Dermis blood vessel endothelial cell (primary cell): ENCODE data around the gene FGF3. TPM values are rescaled to one million over a fixed set of nuclear protein-coding genes. Genes with fewer than 3 reads are reported as not detected.

Experiments
- DNase-seq: peaks from one replicate; pipeline ENCODE4 v3.0.0; 2010
- total RNA-seq: library from RNA; depleted of rRNA; stranded (reverse); fragments of >200 nt; gene quantifications from 2 replicates; pipeline ENCODE4 v1.2.3, GENCODE V29; 2014

The FGF3 gene
- total RNA-seq, 1 donor from 2014 or later: not detected

- DNase-seq: no peak
These were observed 24.3 kb upstream of the FGF3 start for GRCh38 chr11:69843529-69843921.

DNA sequence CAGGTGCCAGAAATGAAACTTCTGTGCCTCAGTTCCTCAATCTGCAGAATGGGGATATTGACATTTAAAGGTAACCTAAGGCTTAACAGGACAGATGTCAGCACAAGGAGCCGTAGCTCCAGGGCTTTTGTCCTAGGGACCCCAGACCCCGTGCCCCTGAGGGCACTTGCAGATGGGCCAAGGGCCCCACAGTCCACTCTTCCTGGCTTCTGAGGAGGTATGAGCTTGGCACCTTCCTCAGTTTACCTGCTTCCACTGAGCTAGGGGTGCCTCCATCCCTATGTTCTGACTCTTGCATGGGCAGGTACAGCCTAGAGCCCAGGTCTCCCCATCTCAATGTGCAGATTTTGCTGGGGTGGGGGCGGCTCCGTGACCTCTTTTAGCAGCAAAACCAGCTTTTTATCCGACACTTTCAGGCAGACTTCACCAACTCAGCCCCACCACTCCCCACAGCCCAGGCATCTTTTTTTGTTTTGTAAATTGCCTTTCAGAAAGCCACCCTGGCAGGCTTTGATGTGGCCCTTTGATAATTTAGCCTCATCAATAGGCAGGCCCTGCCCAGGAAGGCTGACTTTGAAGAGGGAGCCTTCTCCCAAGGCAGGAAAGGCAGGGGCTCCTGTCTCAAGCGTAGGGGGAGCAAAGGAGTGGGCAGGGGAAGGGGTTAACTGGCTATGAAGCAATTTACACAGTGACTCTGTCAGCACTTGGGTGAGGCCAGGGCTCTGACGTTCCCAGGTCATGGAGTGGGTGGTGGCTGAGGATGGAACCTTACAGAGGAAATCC is 23.7 kb upstream of the FGF3 start:
- DNase-seq: no peak

GRCh38 chr11:69841859-69842698 is 22.9 kb upstream of the FGF3 start:
- peak; percentile 37 for DNase-seq

- no peak for DNase-seq
These were observed 22.1 kb upstream of the FGF3 start for GRCh38 chr11:69841170-69841858.

DNA sequence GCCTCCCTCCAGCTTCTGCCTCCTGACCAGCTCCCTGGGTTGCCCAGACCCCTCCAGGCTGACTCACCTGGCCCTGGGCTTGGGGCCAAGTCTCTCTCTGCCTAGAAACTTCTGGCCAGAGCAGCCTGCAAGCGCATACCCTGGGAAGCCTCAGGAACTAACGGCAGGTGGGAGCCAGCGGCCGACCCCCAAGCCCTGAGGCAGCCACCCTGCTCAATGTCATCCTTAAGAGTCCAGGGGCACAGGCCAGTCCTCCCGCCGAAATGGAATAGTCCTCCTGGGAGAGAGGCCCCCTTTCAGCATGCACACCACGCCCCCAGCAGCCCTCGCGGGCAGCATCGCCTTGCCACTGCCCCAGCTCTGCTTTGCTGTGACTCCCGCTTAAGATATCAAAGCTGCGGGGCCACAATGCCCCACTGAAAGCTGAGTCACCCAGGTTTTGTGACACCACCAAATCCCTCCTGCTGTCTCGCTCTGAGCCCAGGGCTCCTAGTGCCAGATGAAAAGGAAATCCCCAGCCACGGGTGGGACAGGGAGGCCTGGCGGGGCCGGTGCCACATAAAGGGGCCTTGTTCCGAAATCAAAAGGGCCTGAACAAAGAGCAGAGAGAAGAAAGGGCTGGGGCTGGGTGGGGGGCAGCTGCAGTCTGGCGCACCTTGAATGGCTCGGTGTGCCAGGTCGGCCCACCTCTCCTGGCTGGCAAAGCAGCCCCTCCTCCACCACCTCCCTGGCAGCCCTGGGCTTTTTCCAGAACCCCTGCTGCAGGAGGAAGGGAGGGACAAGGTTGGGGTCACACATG is 21.4 kb upstream of the FGF3 start:
- DNase-seq: no peak

DNA sequence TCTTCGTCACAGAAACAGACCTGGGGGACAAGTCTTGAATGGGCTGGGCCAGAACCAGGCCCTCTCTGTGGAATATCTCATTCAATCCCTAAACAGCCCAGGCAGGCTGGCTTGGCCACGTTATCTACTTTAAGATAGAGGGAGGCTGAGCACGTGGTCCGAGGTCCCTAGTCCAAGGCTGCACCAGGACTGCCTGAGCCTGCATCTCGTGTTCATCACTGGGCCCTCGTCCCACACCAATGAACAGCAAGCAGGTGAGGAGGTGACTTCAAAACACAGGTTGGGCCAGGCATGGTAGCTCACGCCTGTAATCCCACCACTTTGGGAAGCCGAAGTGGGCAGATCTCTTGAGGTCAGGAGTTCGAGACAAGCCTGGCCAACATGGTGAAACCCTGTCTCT is 20.3 kb upstream of the FGF3 start:
- no peak for DNase-seq

- no peak for DNase-seq
These were observed 18.6 kb upstream of the FGF3 start for GRCh38 chr11:69837791-69838190.

GRCh38 chr11:69836401-69836800 is 17.2 kb upstream of the FGF3 start:
- no peak for DNase-seq

DNA sequence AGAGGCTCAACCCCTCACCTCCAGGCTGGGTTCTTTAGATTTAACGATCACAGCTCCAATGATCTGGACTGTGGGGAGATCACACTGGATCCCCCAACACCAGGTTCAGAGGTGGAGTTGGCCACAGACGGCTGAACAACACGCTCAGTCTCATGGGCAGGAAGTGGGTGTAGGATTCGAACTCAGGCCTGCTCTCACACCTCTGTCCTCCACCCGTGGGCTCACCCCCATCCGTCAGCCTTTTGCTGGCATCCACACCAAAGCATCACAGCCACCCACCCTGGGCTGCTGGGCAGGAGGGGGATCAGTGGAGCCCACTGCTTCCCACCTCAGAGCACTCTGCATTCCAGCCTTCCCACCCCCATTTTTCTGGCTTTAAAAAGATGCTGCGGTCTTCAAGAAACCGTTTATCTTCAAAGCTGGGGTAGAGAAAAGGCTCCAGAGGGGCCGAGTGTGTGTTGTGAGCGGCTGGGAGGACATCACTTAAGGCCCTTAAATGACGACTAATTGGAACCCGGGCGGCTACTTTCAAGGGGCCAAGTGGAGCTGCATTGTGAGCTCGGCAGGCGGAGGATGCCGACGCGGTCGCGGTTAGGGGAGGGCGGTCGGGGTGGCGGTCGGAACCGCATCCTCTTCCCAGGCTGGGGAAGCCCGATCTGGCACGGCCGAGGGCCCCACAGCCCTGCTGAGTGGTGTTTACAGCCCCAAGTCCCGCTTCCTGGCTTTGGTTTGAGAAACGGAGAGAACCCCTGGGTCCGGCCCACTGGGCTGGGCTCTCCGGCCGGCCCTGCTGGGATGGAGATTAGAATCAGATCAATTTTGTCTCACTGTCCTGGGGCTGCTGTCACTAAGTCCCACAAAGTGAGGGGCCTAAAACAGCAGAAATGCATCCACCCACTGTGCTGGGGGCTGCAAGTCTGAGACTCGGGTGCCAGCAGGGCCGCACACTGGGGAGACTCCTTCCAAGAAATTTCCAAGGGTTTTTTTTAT is 15.9 kb upstream of the FGF3 start:
- no peak for DNase-seq

GRCh38 chr11:69834251-69834650 is 15.0 kb upstream of the FGF3 start:
- no peak for DNase-seq

DNA sequence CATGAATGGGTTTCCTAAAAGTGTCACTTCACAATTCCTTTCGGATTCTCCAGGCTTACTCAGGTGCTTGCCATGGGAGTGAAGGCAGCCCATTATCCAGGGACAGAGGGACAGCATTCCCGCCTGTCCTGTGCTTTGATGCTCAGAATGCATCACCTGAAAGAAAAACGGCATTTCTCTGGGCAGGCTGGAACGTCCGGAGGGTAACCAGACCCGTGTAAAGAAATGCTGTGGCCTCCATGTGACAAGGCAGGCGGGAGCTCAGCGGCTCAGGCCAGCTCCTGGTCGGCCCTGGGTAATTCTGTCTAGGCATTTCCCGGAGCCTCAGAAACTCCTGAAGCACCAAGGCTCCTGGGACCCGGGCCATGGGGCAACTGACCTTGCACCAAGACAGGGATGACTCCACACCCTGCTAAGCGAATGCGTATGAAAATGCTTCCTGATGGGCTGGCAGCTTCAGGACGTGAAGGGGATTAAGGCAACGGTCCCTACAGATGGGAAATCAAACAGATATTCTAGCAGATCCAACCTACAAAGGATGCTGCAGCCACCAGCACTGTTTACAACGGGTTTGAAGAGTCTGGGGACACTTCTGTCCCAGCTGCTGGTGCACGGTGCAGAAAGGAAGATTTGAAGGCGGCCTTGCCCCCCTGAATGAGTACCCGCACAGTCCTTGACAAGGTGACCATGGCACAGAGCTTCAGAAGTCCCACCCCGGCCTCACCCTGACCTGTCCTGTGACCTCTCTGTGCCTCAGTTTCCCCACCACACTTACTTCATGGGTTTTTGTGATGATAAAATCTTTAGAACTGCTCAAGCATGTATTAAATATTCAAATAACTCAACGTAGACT is 13.6 kb upstream of the FGF3 start:
- DNase-seq: no peak

DNA sequence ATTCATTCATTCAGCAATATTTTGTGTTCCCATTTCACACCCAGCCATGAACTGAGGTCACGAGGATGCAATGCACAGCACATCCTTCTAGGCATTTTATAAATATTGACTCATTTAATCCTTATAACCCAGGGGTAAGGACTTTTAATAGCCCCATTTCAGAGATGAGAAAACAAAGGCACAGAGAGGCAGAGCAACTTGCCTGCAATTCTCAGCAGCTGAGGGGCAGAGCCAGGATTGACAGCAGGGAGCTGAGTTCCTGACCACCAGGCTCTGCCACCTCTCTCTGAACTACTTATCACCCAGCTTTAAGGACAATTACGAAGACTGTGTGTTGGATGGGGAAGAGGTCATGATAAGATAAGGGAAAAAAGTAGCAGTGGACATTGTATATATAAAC is 12.8 kb upstream of the FGF3 start:
- DNase-seq: no peak

DNA sequence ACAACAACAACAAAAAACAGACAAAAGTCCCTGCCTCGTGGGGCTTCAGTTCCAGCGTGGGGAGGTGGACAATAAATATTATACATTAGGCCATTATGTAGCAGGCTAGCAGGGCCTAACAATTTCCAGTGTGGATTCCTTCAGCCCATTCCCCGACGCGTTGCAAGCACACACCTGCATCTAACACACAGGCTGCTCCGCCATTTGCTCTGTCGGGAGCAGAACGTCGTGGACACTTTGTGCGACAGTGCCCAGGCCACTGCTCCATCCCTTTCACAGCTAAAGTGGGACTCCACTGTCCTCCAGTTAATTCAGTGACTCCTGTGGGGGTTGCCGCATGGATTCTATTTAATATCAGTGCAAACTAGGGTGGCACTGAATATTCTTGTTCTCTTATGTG is 10.9 kb upstream of the FGF3 start:
- no peak for DNase-seq

- no peak for DNase-seq
These were observed 9.7 kb upstream of the FGF3 start for GRCh38 chr11:69828971-69829344.

DNA sequence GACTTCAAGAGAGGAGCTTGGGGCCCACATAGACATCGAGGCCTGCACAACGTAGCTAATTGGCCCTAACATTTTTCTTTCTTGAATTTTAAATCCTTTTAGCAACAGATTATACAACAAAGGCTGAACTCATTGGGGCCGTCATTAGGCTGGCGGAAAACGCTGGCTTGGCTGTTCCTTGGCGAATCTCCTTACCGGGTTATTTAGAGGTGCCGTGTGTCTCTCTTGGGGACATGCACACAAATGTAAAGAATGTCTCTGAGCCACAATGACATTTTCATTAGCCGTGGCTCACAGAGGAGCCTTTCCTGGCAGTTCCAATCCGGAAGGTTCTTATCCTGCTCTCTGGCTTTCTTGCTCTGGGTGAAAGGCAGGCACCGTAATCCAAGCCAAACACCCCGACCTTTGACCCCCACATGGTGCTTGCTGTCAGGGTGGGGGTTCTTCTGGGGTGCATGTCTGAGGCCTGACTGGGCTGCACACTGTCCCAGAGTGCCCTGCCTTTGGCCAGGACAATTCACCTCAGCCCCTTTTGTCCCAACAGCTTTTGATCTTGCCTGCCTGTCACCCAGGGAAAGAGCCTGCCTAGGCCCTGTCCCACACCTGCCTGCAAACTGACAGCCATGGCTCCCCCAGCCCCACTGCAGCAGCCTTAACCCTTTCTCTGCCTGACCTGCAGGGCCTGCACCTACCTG is 9.2 kb upstream of the FGF3 start:
- no peak for DNase-seq

GRCh38 chr11:69826773-69827172 is 7.6 kb upstream of the FGF3 start:
- DNase-seq: no peak

GRCh38 chr11:69825941-69826340 is 6.7 kb upstream of the FGF3 start:
- DNase-seq: no peak

DNA sequence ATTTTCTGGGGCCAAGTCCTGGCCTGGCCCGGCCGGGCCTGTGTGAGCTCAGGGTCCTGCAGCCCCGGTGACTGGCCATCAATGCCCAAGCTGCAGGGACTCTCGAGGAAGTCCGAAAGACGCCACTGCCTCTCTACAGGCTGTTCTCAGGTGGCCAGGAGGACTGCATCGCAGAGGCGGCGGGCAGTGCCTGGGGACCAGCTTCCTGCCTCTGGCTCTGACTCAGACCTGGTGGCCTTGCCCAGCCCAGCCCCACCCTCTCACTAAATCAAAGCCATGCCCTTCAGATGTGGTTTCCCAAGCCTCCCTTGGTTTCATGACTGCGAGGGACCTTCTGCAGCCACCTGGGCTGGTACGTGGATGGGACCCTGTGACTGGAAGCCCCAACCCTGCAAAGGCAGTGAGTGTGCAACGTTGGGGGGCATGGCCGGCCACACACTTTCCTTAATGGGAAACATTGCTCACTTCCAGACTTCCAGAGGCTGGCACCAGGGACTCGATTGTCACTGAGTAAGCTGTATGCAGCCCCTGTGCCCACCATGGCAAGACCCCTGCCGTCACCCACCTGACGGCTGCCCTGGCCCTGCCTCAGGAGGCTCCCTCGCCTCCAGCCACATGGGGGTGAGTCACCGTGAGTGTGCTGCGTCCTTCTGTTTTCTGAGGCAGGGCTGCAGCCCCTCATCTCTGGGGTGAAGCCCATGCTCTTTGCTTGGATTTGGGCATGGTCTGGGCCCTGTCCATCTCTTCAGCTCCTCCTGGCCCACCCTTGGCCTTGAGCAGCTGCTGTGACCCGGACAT is 6.0 kb upstream of the FGF3 start:
- DNase-seq: no peak
